Brain microvascular endothelial cell (primary cell): Measurements from ENCODE around the gene BTBD8.

Source experiments
- DNase-seq: peaks from one replicate; pipeline ENCODE4 v3.0.0-alpha.2; 2020
- H3K27ac ChIP-seq: fragments of 250-450 bp; sonication (Bioruptor Pico); 2 replicates; pipeline ENCODE4 v1.5.1; 2020; ENCODE audit warnings: mild to moderate bottlenecking, moderate library complexity
- H3K27me3 ChIP-seq: fragments of 250-450 bp; sonication (Bioruptor Pico); replicated peaks from 2 replicates; pipeline ENCODE4 v1.5.1; 2020; ENCODE audit warnings: mild to moderate bottlenecking
- H3K36me3 ChIP-seq: fragments of 250-450 bp; sonication (Bioruptor Pico); replicated peaks from 2 replicates; pipeline ENCODE4 v1.5.1; 2020; ENCODE audit warnings: mild to moderate bottlenecking
- H3K4me3 ChIP-seq: 2 replicates; pipeline ENCODE4 v1.5.1; 2011; ENCODE audit warnings: low read depth, mild to moderate bottlenecking, control low read depth, low read length, moderate library complexity
- in situ Hi-C: cut with HindIII; loops from 2 replicates; pipeline ENCODE4 v1.10.0; 2017; ENCODE audit warnings: low sequenced_read_pairs, low pct_ligation_motif_present
- TF ChIP-seq, protein P1 (sequence below): IDR thresholded peaks from 2 replicates; pipeline ENCODE4 v1.5.1; 2011; ENCODE audit warnings: low read depth, mild to moderate bottlenecking, moderate library complexity, low read length, control low read depth, inconsistent platforms; ENCODE audit errors: missing control alignments

Gene BTBD8

DNA sequence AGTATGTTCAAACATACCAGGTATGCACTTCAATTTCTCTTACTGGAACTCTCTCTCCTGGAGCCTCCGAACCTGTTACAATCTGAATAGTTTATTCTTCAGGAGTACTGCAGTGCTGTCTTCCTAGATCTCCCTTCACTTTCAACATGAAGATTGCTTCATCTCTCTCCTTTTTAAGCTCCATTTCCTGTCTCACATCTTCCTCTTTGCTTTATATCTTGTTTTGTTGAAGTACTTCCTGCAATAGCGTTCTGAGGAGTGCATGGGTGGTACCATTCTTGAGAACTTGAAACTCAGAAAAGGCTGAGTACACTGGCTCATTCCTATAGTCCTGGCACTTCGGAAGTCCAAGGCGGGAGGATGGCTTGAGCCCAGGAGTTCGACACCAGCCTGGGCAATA, 121.8 kb downstream of the BTBD8 start:
- in situ Hi-C loops, result no loop called here
- no peak for DNase-seq
- H3K27ac ChIP-seq, result no peak overlapping the region
- no peaks in the 10 kb centered on the region for H3K36me3 ChIP-seq
- no peaks in the 10 kb centered on the region for H3K27me3 ChIP-seq
- TF ChIP-seq, protein P1, sequence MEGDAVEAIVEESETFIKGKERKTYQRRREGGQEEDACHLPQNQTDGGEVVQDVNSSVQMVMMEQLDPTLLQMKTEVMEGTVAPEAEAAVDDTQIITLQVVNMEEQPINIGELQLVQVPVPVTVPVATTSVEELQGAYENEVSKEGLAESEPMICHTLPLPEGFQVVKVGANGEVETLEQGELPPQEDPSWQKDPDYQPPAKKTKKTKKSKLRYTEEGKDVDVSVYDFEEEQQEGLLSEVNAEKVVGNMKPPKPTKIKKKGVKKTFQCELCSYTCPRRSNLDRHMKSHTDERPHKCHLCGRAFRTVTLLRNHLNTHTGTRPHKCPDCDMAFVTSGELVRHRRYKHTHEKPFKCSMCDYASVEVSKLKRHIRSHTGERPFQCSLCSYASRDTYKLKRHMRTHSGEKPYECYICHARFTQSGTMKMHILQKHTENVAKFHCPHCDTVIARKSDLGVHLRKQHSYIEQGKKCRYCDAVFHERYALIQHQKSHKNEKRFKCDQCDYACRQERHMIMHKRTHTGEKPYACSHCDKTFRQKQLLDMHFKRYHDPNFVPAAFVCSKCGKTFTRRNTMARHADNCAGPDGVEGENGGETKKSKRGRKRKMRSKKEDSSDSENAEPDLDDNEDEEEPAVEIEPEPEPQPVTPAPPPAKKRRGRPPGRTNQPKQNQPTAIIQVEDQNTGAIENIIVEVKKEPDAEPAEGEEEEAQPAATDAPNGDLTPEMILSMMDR, result no peak
- no peak overlapping the region for H3K4me3 ChIP-seq

DNA sequence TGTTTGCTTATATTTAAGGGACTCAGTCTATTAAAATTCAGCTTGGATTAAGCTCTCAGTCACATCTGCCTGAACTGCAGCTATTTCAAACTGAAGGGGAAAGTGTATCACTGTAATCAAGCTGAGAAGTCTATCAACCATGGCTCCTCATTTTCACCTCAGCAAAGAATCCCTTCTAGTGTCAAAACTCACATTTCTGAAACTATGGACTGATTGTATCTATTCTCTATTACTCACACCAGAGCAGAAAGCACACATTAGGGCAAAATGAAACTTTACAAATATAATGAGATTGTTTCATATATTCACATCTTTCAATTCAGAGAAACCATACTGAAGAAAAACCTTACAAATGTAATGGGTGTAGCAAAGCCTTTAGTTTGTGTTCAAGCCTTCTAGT, 123.0 kb downstream of the BTBD8 start:
- TF ChIP-seq, protein P1, result no peak
- no peaks in the 10 kb centered on the region for H3K27me3 ChIP-seq
- no peak overlapping the region for H3K4me3 ChIP-seq
- no peak overlapping the region for H3K27ac ChIP-seq
- no peaks in the 10 kb centered on the region for H3K36me3 ChIP-seq
- in situ Hi-C loops, result no loop called here
- no peak for DNase-seq

DNA sequence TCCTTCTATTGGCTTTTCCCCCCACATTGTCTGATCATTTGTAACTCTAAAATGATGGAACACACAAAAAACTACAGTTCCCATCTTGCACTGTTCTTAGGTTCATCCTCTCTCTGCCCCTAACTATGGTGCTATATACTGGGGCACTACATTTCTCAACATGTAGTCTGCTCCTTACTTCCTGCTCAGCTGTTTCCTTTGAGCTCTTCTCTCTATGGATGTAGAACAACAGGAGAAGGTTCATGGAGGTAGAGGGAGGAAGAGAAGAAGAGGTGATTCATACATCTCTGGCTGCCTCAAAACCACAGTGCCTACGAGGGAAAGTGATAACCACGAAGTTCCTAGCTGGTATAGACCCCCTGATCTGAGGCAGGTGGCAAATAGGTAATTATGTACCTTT, 130.6 kb downstream of the BTBD8 start:
- H3K36me3 ChIP-seq, result no peaks in the 10 kb centered on the region
- in situ Hi-C loops, result no loop called here
- H3K27me3 ChIP-seq, result no peaks in the 10 kb centered on the region
- TF ChIP-seq, protein P1, result no peak
- peak overlapping the region; percentile 81 for H3K27ac ChIP-seq
- peak; percentile 42 for DNase-seq
- no peak overlapping the region for H3K4me3 ChIP-seq

DNA sequence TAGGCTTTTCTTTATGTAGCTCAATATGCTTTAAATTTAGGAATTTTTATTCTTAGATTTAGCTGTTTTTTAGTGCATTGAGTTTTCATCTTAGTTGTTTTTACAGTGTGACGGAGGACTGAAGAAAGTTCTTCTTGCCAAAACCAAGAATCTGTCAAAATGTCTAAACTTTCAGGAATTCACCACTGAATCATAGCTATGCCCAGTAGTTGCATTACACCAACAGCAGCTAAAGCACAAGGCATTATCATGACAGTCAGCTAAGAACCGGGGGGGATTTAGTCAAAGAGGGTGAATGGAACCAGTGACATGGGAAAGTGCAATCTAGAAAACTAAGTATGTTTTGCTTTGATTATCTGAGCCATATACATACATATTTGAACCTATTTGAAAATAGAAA, 131.0 kb downstream of the BTBD8 start:
- peak overlapping the region; percentile 81 for H3K27ac ChIP-seq
- H3K36me3 ChIP-seq, result no peaks in the 10 kb centered on the region
- TF ChIP-seq, protein P1, result no peak
- no peak overlapping the region for H3K4me3 ChIP-seq
- DNase-seq, result peak; percentile 82
- no peaks in the 10 kb centered on the region for H3K27me3 ChIP-seq
- in situ Hi-C loops, result no loop called here

DNA sequence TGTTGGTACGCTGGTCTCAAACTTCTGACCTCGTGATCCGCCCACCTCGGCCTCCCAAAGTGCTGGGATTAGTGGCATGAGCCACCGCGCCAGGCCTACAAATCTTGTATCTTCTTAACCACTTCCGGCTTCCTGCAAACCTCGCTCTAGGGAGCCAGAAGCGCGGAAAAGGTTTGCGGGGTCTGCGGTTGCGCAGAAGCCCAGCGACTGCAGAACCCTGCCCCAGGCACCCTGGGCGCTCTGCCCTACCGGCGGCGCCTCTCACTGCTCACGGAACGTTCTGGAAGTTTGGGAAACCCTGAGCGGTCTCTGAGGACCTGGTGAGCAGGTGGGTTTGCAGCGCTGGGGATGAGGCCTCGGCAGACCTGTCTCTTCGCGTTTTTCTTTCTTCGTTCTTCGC, 137.6 kb downstream of the BTBD8 start, which contains the start of gene C1orf146:
Gene C1orf146, plus strand, starts transcription at position 195 of the 400 bp plus-strand sequence. CDS start 13,506 bp downstream, outside the sequence.
- H3K4me3 ChIP-seq, result no peak within 1 kb of the TSS
- no peaks in the 10 kb centered on the region for H3K27me3 ChIP-seq
- no peaks in the 10 kb centered on the region for H3K36me3 ChIP-seq
- DNase-seq, result no peak
- H3K27ac ChIP-seq, result no peak within 1 kb of the TSS
- in situ Hi-C loops, result no loop called here
- TF ChIP-seq, protein P1, result no peak

DNA sequence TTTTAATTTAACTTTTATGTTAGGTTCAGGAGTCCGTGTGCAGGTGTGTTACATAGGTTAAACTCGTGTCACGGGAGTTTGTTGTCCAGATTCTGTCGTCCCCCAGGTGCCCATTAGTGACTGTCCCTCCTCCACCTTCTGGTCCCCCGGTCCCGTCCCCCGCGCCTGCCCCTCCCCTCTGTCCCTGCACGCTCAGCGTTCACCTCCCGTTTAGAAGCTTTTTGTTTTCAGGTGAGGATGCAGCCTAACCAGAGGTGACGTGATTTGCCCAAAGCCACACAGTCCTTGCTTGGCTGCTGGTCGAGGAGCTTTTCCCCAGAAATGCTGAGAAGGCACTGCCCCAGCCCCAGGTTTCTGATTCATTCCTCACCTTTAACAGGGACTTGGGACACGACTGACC, 138.4 kb downstream of the BTBD8 start:
- DNase-seq, result no peak
- Histone ChIP-seq H3K4me3 (no peak overlapping the region), H3K27me3 (no peaks in the 10 kb centered on the region), H3K36me3 (no peaks in the 10 kb centered on the region), H3K27ac (no peak overlapping the region)
- TF ChIP-seq, protein P1, result no peak
- in situ Hi-C loops, result no loop called here
